ENCODE measurements around the gene SIRPA. TPM values are rescaled to one million over a fixed set of nuclear protein-coding genes. Genes with fewer than 3 reads are reported as not detected.
A peak's percentile ranks its signal among the peaks of the same experiment; 100 is the strongest.

The SIRPA gene
- total RNA-seq, 1 experiment from 2014 or later = 8.9 TPM

- DNase-seq (ENCODE audit: low spot score) (no peak), ATAC-seq (peak; percentile 50)
- ChIA-PET CTCF (interaction anchor here (1.1 to 1.6 kb wide), 3 partner anchors 25 to 122 kb away, joined by 3 read pairs; no protein-coding TSS in a partner anchor), POLR2A (interaction anchor here (0.6 kb wide), 1 partner anchor 25 kb away, joined by 4 read pairs; no protein-coding TSS in a partner anchor)
- no peak overlapping the region for H3K4me3 Mint-ChIP-seq
- H3K27ac Mint-ChIP-seq = no peak overlapping the region
- peaks cover 44% of the 10 kb centered on the region for H3K4me1 Mint-ChIP-seq
- H3K27me3 Mint-ChIP-seq (ENCODE audit: low read depth) = no peaks in the 10 kb centered on the region; the same call in 1 of the 2 replicates
- TF ChIP-seq ATF2 (CRISPR knock-in tag; IDR thresholded peaks at IDR 0.05; ENCODE audit: borderline replicate concordance, low read depth) (no peak), ZMAT4 (CRISPR knock-in tag; IDR thresholded peaks at IDR 0.05) (no peak), ZNF232 (CRISPR knock-in tag; IDR thresholded peaks at IDR 0.05) (no peak), NFATC4 (CRISPR knock-in tag; IDR thresholded peaks at IDR 0.05) (no peak), ZNF219 (CRISPR knock-in tag; IDR thresholded peaks at IDR 0.05; ENCODE audit: borderline replicate concordance) (no peak), HMGXB4 (CRISPR knock-in tag; IDR thresholded peaks at IDR 0.05) (no peak), IRF2 (CRISPR knock-in tag; IDR thresholded peaks at IDR 0.05; ENCODE audit: borderline replicate concordance, low read depth) (no peak), ZBTB43 (CRISPR knock-in tag; IDR thresholded peaks at IDR 0.05) (no peak), FOXP4 (CRISPR knock-in tag; IDR thresholded peaks at IDR 0.05) (no peak), TEAD4 (CRISPR knock-in tag; IDR thresholded peaks at IDR 0.05) (no peak), GRHL2 (CRISPR knock-in tag; IDR thresholded peaks at IDR 0.05; ENCODE audit: insufficient replicate concordance, severe bottlenecking) (no peak), ARID4B (CRISPR knock-in tag; IDR thresholded peaks at IDR 0.05; ENCODE audit: borderline replicate concordance) (no peak), CREM (CRISPR knock-in tag; IDR thresholded peaks at IDR 0.05) (no peak), TP53 (CRISPR knock-in tag; IDR thresholded peaks at IDR 0.05) (no peak), ZNF281 (CRISPR knock-in tag; IDR thresholded peaks at IDR 0.05) (no peak)
- peaks cover 13% of the 10 kb centered on the region for H3K36me3 Mint-ChIP-seq
- no peaks in the 10 kb centered on the region for H3K9me3 Mint-ChIP-seq
Observed at GRCh38 chr20:1924910-1925861, 30.0 kb downstream of the SIRPA start.
